Activated CD8-positive, alpha-beta memory T cell treated with anti-CD3 and anti-CD28 coated beads for 48 hours (primary cell): ENCODE data around the gene TMEM59L.
"Not testable (repeated sequence)": the region's sequence is repeated elsewhere in the genome, so short reads cannot be mapped to it uniquely, and the experiment has no call there.

Experiments
- DNase-seq, 3 experiments: peaks; one replicate each; pipeline ENCODE4 v3.0.0-alpha.2; 2020; ENCODE audit warnings: low read depth in 2 of 3, low spot score in 2 of 3

Gene TMEM59L

GRCh38 chr19:18612772-18613588, at the start of gene TMEM59L:
Gene TMEM59L (plus strand): TSS chr19:18612870. CDS start chr19:18612959, 89 bp downstream.
- DNase-seq, result no peak

- no peak for DNase-seq
Observed at GRCh38 chr19:18566953-18567352, 45.7 kb upstream of the TMEM59L start.

DNA sequence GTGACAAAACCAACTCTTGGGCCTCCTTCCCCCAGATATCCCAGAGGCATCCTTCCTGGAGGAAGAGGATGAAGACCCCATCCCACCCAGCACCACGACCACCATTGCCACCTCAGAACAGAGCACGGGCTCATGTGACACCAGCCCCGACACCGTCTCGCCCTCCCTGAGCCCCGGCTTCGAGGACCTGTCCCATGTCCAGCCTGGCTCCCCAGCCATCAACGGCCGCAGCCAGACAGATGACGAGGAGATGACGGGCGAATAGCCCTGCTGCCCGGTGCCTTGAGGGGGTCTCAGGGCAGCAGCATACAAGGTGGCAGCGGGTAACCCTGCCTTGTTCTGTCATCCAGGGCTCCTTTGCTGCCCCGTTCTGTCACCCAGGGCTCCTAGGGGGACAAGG, 44.3 kb upstream of the TMEM59L start:
- no peak for DNase-seq

DNA sequence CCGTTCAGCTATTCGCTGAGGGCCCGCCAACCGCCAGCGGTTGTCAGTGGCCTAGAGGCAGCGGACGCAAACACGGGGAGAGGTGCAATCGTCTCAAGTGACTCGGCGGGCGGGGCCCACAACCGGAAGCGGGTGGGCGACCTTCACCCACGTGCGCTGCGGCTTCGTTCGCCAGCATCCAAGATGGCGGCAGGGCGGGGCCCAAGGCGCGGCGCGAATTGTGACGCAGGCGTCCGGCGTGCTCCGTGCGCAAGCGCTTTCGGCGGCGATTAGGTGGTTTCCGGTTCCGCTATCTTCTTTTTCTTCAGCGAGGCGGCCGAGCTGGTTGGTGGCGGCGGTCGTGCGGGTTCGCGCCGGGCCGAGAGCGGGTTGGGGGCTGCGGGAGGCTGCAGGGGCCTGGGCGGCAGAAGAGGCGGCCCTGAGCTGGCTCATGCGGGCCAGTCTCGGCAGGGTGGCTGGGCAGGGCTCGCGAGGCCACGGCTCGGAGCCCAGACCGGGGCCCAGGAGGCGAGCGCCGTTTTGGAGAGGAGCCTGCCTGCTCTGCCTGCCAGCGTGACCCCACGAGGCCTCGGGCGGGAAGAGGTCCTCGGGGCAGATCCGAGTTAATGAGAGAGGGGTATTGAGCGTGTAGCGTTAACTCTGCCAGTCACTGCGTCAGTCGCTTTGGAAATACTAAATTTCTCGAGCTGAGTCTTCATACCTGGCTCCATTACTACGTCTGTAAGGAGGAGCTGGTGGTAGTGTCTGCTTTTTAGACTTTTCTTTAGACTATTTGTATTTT, 40.9 kb upstream of the TMEM59L start, which contains the start of gene UBA52:
UBA52 (plus strand) TSS at position 294 of the 781 bp plus-strand sequence. CDS start 1,444 bp downstream, outside the sequence.
- DNase-seq, result peak; percentile 96 to 99 (median 99)

GRCh38 chr19:18574691-18575291, 37.9 kb upstream of the TMEM59L start:
- no peak for DNase-seq

- DNase-seq, result no peak
Observed at GRCh38 chr19:18576383-18576782, 36.3 kb upstream of the TMEM59L start.

GRCh38 chr19:18577365-18577914, 35.2 kb upstream of the TMEM59L start:
- DNase-seq, result no peak

- DNase-seq, result no peak
Observed at GRCh38 chr19:18580311-18580710, 32.4 kb upstream of the TMEM59L start.

DNA sequence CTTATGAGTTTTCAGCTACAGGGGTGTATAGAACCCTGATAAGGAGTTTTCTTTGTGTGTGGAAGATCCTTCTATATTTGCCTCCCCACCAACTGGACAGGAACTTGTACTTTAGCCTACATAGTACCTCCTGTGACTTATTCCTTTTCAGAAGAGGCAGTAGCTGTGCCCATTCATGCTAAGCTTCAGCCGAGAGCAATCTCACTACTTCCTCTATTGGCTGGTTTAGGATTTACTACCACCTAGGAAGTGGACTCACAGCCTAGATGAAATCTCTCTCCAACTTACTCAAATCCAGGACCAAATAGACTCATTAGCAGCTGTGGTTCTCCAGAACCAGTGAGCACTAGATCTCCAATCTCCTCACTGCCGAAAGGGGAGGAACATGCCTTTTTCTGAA, 26.4 kb upstream of the TMEM59L start:
- no peak for DNase-seq

DNA sequence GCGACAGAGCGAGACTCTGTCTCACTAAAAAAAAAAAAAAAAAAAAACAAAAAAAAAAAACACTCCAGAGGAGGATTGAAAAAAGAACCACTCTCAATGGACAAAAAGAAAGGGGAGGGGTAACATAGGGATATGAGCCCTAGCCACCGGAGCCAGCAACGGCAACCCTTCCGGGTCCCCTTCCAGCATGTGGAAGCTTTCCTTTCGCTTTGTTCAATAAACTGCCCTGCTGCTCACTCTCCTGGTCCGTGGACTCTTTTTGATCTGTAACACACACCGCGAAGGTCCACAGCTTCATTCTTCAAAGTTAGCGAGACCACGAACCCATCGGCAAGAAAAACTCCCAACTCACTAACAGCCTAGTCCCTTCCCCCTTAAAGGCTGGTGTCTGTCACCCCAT, 25.1 kb upstream of the TMEM59L start:
- no peak for DNase-seq

GRCh38 chr19:18587962-18588610, 24.6 kb upstream of the TMEM59L start:
- no peak for DNase-seq

- peak; percentile 74 to 78 (median 74) for DNase-seq
Observed at GRCh38 chr19:18588611-18589379, 23.9 kb upstream of the TMEM59L start, which contains the start of gene REX1BD. Gene REX1BD (plus strand): TSS chr19:18588798. CDS start chr19:18588802, 4 bp downstream.

- DNase-seq, result peak in 1 of 3 experiments; percentile 48
Observed at GRCh38 chr19:18589380-18590272, 23.0 kb upstream of the TMEM59L start.

- no peak for DNase-seq
Observed at GRCh38 chr19:18590273-18591272, 22.1 kb upstream of the TMEM59L start.

- DNase-seq, result no peak
Observed at GRCh38 chr19:18591735-18592385, 20.8 kb upstream of the TMEM59L start.

- DNase-seq, result not testable (repeated sequence)
Observed at GRCh38 chr19:18592732-18593131, 19.9 kb upstream of the TMEM59L start.
